Measurements from ENCODE around the gene NOSTRIN.

NOSTRIN gene

GRCh38 chr2:168797286-168797655, 5.2 kb upstream of the NOSTRIN start:
- H3K4me3 ChIP-seq (ENCODE audit: low read depth, low read length), result no peak overlapping the region
- DNase-seq (ENCODE audit: low read depth), result no peak
- TF ChIP-seq CTCF (IDR thresholded peaks at IDR 0.05; ENCODE audit: low read depth, low read length, missing control alignments), result no peak

- DNase-seq (ENCODE audit: low read depth), result no peak
- TF ChIP-seq CTCF (IDR thresholded peaks at IDR 0.05; ENCODE audit: low read depth, low read length, missing control alignments), result no peak
- no peak overlapping the region for H3K4me3 ChIP-seq (ENCODE audit: low read depth, low read length)
Measured at GRCh38 chr2:168798076-168798887, 4.2 kb upstream of the NOSTRIN start.

- no peak for DNase-seq (ENCODE audit: low read depth)
- no peak for TF ChIP-seq CTCF (IDR thresholded peaks at IDR 0.05; ENCODE audit: low read depth, low read length, missing control alignments)
- H3K4me3 ChIP-seq (ENCODE audit: low read depth, low read length), result no peak overlapping the region
Measured at GRCh38 chr2:168798888-168799410, 3.5 kb upstream of the NOSTRIN start.

- no peak for TF ChIP-seq CTCF (IDR thresholded peaks at IDR 0.05; ENCODE audit: low read depth, low read length, missing control alignments)
- H3K4me3 ChIP-seq (ENCODE audit: low read depth, low read length), result no peak overlapping the region
- no peak for DNase-seq (ENCODE audit: low read depth)
Measured at GRCh38 chr2:168801471-168801870, 966 bp upstream of the NOSTRIN start.

- DNase-seq (ENCODE audit: low read depth), result no peak
- no peak overlapping the region for H3K4me3 ChIP-seq (ENCODE audit: low read depth, low read length)
- TF ChIP-seq CTCF (IDR thresholded peaks at IDR 0.05; ENCODE audit: low read depth, low read length, missing control alignments), result no peak
Measured at GRCh38 chr2:168802859-168803725, 655 bp downstream of the NOSTRIN start.

- TF ChIP-seq CTCF (IDR thresholded peaks at IDR 0.05; ENCODE audit: low read depth, low read length, missing control alignments), result no peak
- H3K4me3 ChIP-seq (ENCODE audit: low read depth, low read length), result no peak overlapping the region
- DNase-seq (ENCODE audit: low read depth), result no peak
Measured at GRCh38 chr2:168804214-168804613, 1.8 kb downstream of the NOSTRIN start.

Measured in GM12864 (cell line).